Hepatocyte (in vitro differentiated cells): Measurements from ENCODE around the gene STK32B. TPM values are rescaled to one million over a fixed set of nuclear protein-coding genes. Genes with fewer than 3 reads are reported as not detected.
A peak's percentile ranks its signal among the peaks of the same experiment; 100 is the strongest.

ENCODE experiments used
- DNase-seq: peaks from one replicate; pipeline ENCODE4 v3.0.0-alpha.2; 2016; ENCODE audit warnings: low spot score
- H2AFZ ChIP-seq: fragments of 200-600 bp; sonication (generic); 2 replicates; pipeline ENCODE4 v1.6.0; 2016; ENCODE audit warnings: antibody characterized with exemption, mild to moderate bottlenecking
- H3K27ac ChIP-seq: fragments of 200-600 bp; sonication (generic); 2 replicates; pipeline ENCODE4 v1.5.1; 2016; ENCODE audit warnings: mild to moderate bottlenecking
- H3K27me3 ChIP-seq: fragments of 200-600 bp; sonication (generic); 2 replicates; pipeline ENCODE4 v1.6.1; 2016
- H3K36me3 ChIP-seq: fragments of 200-600 bp; sonication (generic); replicated peaks from 2 replicates; pipeline ENCODE4 v1.5.1; 2016; ENCODE audit warnings: low read depth; ENCODE audit not compliant: insufficient read depth
- H3K4me1 ChIP-seq: fragments of 200-600 bp; sonication (generic); 2 replicates; pipeline ENCODE4 v1.5.1; 2016; ENCODE audit warnings: mild to moderate bottlenecking, moderate library complexity; ENCODE audit not compliant: insufficient read depth
- H3K4me2 ChIP-seq: fragments of 200-600 bp; sonication (generic); 2 replicates; pipeline ENCODE4 v1.6.0; 2016
- H3K4me3 ChIP-seq: fragments of 200-600 bp; sonication (generic); 2 replicates; pipeline ENCODE4 v1.5.1; 2016; ENCODE audit warnings: mild to moderate bottlenecking
- H3K79me2 ChIP-seq: fragments of 200-600 bp; sonication (generic); 2 replicates; pipeline ENCODE4 v1.6.0; 2017; ENCODE audit warnings: mild to moderate bottlenecking
- H3K9me2 ChIP-seq: fragments of 200-600 bp; sonication (generic); replicated peaks from 2 replicates; pipeline ENCODE4 v1.6.0; 2017; ENCODE audit warnings: mild to moderate bottlenecking; ENCODE audit not compliant: insufficient read depth
- H3K9me3 ChIP-seq: fragments of 200-600 bp; sonication (generic); 2 replicates; pipeline ENCODE4 v1.5.1; 2016; ENCODE audit warnings: low read depth, mild to moderate bottlenecking
- H4K20me1 ChIP-seq: fragments of 200-600 bp; sonication (generic); 2 replicates; pipeline ENCODE4 v1.6.0; 2016; ENCODE audit warnings: mild to moderate bottlenecking; ENCODE audit not compliant: insufficient read depth, poor library complexity, severe bottlenecking
- EZH2 ChIP-seq: fragments of 200-600 bp; sonication (generic); IDR thresholded peaks from 2 replicates; pipeline ENCODE4 v1.6.1; 2016; ENCODE audit warnings: antibody characterized with exemption, mild to moderate bottlenecking, borderline replicate concordance
- EZH2phosphoT487 ChIP-seq: fragments of 200-600 bp; sonication (generic); IDR thresholded peaks from one replicate; pipeline ENCODE4 v1.6.1; 2018; ENCODE audit warnings: antibody characterized with exemption, mild to moderate bottlenecking, low read depth, moderate library complexity; ENCODE audit not compliant: unreplicated experiment, severe bottlenecking
- WGBS: methylation state at CpG from one replicate; pipeline ENCODE4 v1.1.6; 2016; ENCODE audit warnings: low lambda C conversion rate; ENCODE audit errors: missing lambda C conversion rate; 5-methylcytosine and 5-hydroxymethylcytosine counted together
- polyA plus RNA-seq: library from polyadenylated mRNA; unstranded; fragments of >200 nt; fragmentation: Nextera tagmentation; extraction: Ambion mirVana; gene quantifications from 2 replicates; pipeline ENCODE4 v1.2.1, GENCODE V29; 2016
- total RNA-seq: library from RNA; depleted of rRNA; stranded (reverse); fragments of >200 nt; gene quantifications from 2 replicates; pipeline ENCODE4 v1.2.3, GENCODE V29; 2014
- TF ChIP-seq, protein P1 (sequence below): fragments of 200-600 bp; sonication (generic); IDR thresholded peaks from 2 replicates; pipeline ENCODE4 v1.5.1; 2016; ENCODE audit warnings: antibody characterized with exemption, mild to moderate bottlenecking; ENCODE audit not compliant: poor library complexity

STK32B gene
- total and polyA plus RNA-seq, 2 experiments from 2014 or later, result 0.51 to 1.6 TPM

GRCh38 chr4:5012244-5012898 is 38.9 kb upstream of the STK32B start:
- DNase-seq, result no peak
- Histone ChIP-seq H4K20me1 (no peaks in the 10 kb centered on the region), H3K9me2 (no peaks in the 10 kb centered on the region), H3K27me3 (peaks cover 9% of the 10 kb centered on the region), H3K27ac (no peak overlapping the region), H3K79me2 (no peaks in the 10 kb centered on the region), H3K4me1 (no peaks in the 10 kb centered on the region), H3K4me2 (no peak overlapping the region), H3K36me3 (no peaks in the 10 kb centered on the region), H2AFZ (no peak overlapping the region), H3K9me3 (no peaks in the 10 kb centered on the region), H3K4me3 (no peak overlapping the region)
- TF ChIP-seq, protein P1, sequence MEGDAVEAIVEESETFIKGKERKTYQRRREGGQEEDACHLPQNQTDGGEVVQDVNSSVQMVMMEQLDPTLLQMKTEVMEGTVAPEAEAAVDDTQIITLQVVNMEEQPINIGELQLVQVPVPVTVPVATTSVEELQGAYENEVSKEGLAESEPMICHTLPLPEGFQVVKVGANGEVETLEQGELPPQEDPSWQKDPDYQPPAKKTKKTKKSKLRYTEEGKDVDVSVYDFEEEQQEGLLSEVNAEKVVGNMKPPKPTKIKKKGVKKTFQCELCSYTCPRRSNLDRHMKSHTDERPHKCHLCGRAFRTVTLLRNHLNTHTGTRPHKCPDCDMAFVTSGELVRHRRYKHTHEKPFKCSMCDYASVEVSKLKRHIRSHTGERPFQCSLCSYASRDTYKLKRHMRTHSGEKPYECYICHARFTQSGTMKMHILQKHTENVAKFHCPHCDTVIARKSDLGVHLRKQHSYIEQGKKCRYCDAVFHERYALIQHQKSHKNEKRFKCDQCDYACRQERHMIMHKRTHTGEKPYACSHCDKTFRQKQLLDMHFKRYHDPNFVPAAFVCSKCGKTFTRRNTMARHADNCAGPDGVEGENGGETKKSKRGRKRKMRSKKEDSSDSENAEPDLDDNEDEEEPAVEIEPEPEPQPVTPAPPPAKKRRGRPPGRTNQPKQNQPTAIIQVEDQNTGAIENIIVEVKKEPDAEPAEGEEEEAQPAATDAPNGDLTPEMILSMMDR, result no peak
- TF ChIP-seq EZH2phosphoT487 (peak; percentile 74), EZH2 (no peak)
- 74% methylated on average over 5 of the region's 5 CpGs for WGBS

- Histone ChIP-seq H3K79me2 (no peaks in the 10 kb centered on the region), H3K4me3 (no peak overlapping the region), H3K36me3 (no peaks in the 10 kb centered on the region), H3K9me3 (no peaks in the 10 kb centered on the region), H3K27ac (no peak overlapping the region), H4K20me1 (no peaks in the 10 kb centered on the region), H3K4me2 (no peak overlapping the region), H3K4me1 (no peaks in the 10 kb centered on the region), H3K9me2 (no peaks in the 10 kb centered on the region), H3K27me3 (peaks cover 9% of the 10 kb centered on the region), H2AFZ (no peak overlapping the region)
- TF ChIP-seq EZH2phosphoT487, result no peak
- TF ChIP-seq EZH2, result no peak
- TF ChIP-seq, protein P1, result no peak
- no peak for DNase-seq
- 59% methylated on average over 2 of the region's 2 CpGs for WGBS
These were observed 38.3 kb upstream of the STK32B start for GRCh38 chr4:5012958-5013357.

DNA sequence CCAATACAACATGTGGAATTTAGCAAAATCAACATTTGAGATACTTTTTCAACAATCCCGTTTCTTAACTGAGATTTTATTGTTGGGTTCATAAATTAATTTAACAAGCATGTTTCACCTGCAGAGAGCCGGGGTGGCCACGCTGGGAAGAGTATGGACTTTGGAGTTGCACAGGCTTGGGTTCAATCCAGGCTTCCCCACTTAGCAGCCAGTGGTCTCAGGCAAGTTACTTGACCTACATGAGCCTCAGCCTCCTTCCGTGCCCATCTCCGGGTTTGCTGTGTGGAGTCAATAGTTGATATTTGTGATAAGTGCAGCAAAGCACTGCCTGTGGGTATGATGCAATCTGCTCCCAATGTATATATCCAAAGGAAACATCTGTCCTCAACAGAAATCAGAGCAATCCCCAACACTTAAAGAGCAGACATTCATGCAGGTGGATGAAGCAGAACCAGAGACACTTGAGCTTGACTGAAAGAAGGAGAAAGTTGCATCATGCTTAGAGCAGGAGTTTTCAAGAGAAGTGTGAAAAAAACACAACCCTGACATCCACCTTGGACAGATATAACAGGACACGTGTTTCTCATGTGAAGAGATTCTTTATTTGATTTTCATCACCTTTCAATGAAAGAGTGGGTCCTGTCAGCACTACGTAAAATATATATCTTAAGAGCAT is 37.1 kb upstream of the STK32B start:
- no peaks in the 10 kb centered on the region for H3K9me2 ChIP-seq
- H3K27ac ChIP-seq, result no peak overlapping the region
- 76% methylated on average over 7 of the region's 7 CpGs for WGBS
- no peak for TF ChIP-seq EZH2
- TF ChIP-seq, protein P1, result no peak
- TF ChIP-seq EZH2phosphoT487, result no peak
- no peak overlapping the region for H3K4me3 ChIP-seq
- H3K27me3 ChIP-seq, result peaks cover 9% of the 10 kb centered on the region
- DNase-seq, result no peak
- H3K79me2 ChIP-seq, result no peaks in the 10 kb centered on the region
- H3K4me2 ChIP-seq, result no peak overlapping the region
- no peaks in the 10 kb centered on the region for H4K20me1 ChIP-seq
- no peaks in the 10 kb centered on the region for H3K4me1 ChIP-seq
- no peaks in the 10 kb centered on the region for H3K9me3 ChIP-seq
- H3K36me3 ChIP-seq, result no peaks in the 10 kb centered on the region
- H2AFZ ChIP-seq, result no peak overlapping the region
